BJ (cell line): ENCODE results near the gene SPDEF. TPM values are rescaled to one million over a fixed set of nuclear protein-coding genes. Genes with fewer than 3 reads are reported as not detected.

ENCODE experiments used
- CTCF ChIA-PET: fragments of 350-600 bp; formaldehyde crosslinking; extraction: SDS; loops from one replicate; lab custom pipeline; 2021; ENCODE audit warnings: antibody characterized with exemption, inconsistent platforms; lab: Yijun Ruan, JAX
- POLR2A ChIA-PET: fragments of 300-600 bp; sonication (Branson Sonifier 250); formaldehyde crosslinking; extraction: SDS; loops from one replicate; lab custom pipeline; 2021; ENCODE audit warnings: antibody characterized with exemption; lab: Charles Lee
- DNase-seq: peaks from one replicate; pipeline ENCODE4 v3.0.0-alpha.2; 2011; ENCODE audit warnings: low read depth
- H3K27me3 ChIP-seq: 2 replicates; pipeline ENCODE4 v1.6.0; 2011; ENCODE audit warnings: low read length; ENCODE audit not compliant: control insufficient read depth, insufficient read depth
- H3K36me3 ChIP-seq: 2 replicates; pipeline ENCODE4 v1.5.1; 2011; ENCODE audit warnings: low read length; ENCODE audit not compliant: control insufficient read depth, insufficient read depth
- H3K4me3 ChIP-seq: 2 replicates; pipeline ENCODE4 v1.5.1; 2011; ENCODE audit warnings: low read depth, mild to moderate bottlenecking, control low read depth, low read length
- polyA plus RNA-seq: library from polyadenylated mRNA; depleted of rRNA; stranded (reverse); fragments of >200 nt; gene quantifications from 2 replicates; pipeline ENCODE4 v1.2.3, GENCODE V29; 2011
- TF ChIP-seq, protein P1 (sequence below): IDR thresholded peaks from 2 replicates; pipeline ENCODE4 v1.5.1; 2011; ENCODE audit warnings: low read depth, mild to moderate bottlenecking, control low read depth, inconsistent platforms, low read length, moderate library complexity; ENCODE audit not compliant: insufficient read depth

Gene SPDEF
- polyA plus RNA-seq, 1 experiment, result not detected

DNA sequence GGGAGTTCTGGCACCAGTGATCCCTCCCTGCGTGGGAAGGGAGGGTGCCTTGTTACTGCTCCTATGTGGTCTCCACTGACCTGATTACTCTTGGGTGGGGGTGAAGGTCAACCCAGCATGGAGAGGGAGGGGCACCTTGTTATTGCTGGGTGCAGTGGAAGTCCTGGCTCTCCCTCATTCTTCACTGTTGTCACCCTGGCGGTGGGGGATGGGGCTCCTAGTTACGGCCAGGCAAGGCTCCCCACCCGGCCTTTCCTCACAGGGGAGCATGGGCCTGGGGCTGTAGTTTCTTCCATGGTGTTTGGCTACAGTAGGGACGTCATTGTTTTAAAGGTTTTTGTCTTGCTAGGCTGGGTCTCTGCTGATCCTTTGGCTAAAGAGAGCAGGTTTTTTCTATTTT is 49.4 kb downstream of the SPDEF start:
- ChIA-PET CTCF (no interaction called here), POLR2A (no interaction called here)
- Histone ChIP-seq H3K27me3 (peaks cover 4% of the 10 kb centered on the region; the same call in 1 of the 2 replicates), H3K36me3 (no peaks in the 10 kb centered on the region), H3K4me3 (no peak overlapping the region)
- no peak for DNase-seq
- TF ChIP-seq, protein P1, sequence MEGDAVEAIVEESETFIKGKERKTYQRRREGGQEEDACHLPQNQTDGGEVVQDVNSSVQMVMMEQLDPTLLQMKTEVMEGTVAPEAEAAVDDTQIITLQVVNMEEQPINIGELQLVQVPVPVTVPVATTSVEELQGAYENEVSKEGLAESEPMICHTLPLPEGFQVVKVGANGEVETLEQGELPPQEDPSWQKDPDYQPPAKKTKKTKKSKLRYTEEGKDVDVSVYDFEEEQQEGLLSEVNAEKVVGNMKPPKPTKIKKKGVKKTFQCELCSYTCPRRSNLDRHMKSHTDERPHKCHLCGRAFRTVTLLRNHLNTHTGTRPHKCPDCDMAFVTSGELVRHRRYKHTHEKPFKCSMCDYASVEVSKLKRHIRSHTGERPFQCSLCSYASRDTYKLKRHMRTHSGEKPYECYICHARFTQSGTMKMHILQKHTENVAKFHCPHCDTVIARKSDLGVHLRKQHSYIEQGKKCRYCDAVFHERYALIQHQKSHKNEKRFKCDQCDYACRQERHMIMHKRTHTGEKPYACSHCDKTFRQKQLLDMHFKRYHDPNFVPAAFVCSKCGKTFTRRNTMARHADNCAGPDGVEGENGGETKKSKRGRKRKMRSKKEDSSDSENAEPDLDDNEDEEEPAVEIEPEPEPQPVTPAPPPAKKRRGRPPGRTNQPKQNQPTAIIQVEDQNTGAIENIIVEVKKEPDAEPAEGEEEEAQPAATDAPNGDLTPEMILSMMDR, result no peak

- CTCF ChIA-PET, result no interaction called here
- Histone ChIP-seq H3K4me3 (no peak overlapping the region), H3K27me3 (peaks cover 4% of the 10 kb centered on the region; the same call in 1 of the 2 replicates), H3K36me3 (no peaks in the 10 kb centered on the region)
- TF ChIP-seq, protein P1, result no peak
- POLR2A ChIA-PET, result interaction anchor here (0.6 kb wide), 1 partner anchor 8 kb away, joined by 4 read pairs; no protein-coding TSS in a partner anchor
- DNase-seq, result no peak
These were observed 58.7 kb downstream of the SPDEF start for GRCh38 chr6:34497411-34497810.

- H3K27me3 ChIP-seq, result peaks cover 4% of the 10 kb centered on the region; the same call in 1 of the 2 replicates
- DNase-seq, result no peak
- TF ChIP-seq, protein P1, result no peak
- POLR2A ChIA-PET, result no interaction called here
- CTCF ChIA-PET, result no interaction called here
- H3K36me3 ChIP-seq, result no peaks in the 10 kb centered on the region
- H3K4me3 ChIP-seq, result no peak overlapping the region
These were observed 59.9 kb downstream of the SPDEF start for GRCh38 chr6:34496103-34496685.

DNA sequence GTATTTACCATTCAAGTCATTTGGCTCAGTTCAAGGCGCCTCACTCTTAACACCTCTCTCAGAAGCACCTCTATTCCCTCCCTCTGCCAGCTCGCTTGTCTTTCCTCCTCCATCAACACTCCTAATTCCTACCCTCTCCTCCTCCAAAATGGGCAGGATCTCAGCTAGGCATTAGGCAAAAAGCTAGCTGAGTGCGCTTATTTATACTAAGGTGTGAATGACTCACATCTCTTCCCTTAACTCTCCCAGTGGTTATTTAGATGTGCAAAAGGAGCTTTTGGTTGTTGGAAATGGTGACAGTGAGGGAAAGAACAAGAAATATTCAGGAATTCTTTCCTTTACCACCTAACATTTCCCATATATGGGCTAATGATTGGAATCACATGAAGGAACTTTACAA is 61.2 kb downstream of the SPDEF start:
- ChIA-PET POLR2A (no interaction called here), CTCF (no interaction called here)
- H3K27me3 ChIP-seq, result peaks cover 4% of the 10 kb centered on the region; the same call in 1 of the 2 replicates
- no peaks in the 10 kb centered on the region for H3K36me3 ChIP-seq
- TF ChIP-seq, protein P1, result no peak
- H3K4me3 ChIP-seq, result no peak overlapping the region
- no peak for DNase-seq

- no peaks in the 10 kb centered on the region for H3K36me3 ChIP-seq
- CTCF ChIA-PET, result no interaction called here
These were observed 62.8 kb downstream of the SPDEF start for GRCh38 chr6:34493344-34493743.

More at GRCh38 chr6:34493344-34493743, 62.8 kb downstream of the SPDEF start:
- peaks cover 4% of the 10 kb centered on the region; the same call in 1 of the 2 replicates for H3K27me3 ChIP-seq
- TF ChIP-seq, protein P1, result no peak
- no peak for DNase-seq
- no peak overlapping the region for H3K4me3 ChIP-seq
- POLR2A ChIA-PET, result no interaction called here
